IPS-NIHi7 (cell line): ENCODE data around the gene GBX1.

Experiments
- DNase-seq: peaks from one replicate; pipeline ENCODE4 v3.0.0; 2012; ENCODE audit warnings: mixed read lengths; ENCODE audit errors: extremely low spot score

Gene GBX1

DNA sequence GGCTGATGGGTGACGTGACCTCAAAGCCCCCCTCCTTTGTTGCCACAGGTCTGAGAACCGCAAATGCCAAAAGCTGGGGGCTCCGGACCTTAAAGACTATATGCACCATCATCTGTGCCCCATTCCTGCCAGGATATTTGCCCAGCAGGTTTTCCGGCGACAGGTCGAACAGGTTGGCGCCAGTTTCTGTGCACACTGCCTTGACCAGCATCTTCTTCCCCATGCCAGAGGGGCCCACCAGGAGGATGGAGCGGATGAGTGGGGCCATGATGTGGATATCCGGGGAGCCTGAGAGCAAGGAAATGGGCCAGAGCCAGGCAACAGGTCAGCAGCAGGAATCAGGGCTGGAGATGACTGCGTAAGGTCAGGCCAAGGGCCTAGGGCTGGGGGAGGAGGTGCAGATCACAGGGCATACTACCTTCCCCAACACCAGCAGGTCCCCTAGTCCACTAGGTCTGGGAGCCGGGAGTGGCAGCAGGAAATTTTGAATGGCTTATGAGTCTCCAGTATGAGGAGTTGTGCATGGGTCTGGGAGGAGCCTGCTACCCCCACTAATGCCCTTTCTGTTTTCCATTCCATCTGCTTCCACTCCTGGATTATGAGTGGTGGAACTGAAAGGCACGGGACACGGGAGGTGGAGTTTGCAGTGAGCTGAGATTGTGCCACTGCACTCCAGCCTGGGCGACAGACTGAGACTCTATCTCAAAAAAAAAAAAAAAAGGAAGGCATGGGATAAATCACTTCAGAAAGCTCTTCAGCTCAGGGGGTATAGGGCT, 25.9 kb upstream of the GBX1 start:
- no peak for DNase-seq

DNA sequence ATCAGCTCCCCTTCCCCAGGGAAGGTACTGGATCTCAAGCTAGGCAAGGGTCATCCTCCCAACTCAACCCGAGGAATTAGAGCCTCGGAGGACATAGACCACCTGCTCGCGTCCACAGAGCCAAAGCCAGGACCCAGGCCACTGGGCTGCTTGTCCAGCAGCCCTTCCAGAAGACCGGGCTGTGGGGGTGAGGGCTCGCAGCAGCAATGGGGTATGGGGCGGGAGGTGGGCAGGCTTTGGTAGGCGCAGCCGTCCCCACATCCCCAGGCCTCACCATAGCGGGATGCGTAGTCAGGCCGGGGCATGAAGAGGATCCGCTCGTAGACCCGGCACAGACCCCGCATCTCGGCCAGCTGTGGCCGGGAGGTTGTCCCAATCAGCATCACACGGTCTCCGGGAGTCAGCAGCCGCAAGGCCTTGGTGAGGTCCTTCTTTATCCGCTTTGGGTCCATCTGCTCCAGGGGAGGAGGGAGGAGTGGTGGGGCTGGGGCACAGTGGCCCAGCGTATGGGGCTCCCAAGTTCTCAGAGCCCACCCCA, 24.6 kb upstream of the GBX1 start:
- no peak for DNase-seq

DNA sequence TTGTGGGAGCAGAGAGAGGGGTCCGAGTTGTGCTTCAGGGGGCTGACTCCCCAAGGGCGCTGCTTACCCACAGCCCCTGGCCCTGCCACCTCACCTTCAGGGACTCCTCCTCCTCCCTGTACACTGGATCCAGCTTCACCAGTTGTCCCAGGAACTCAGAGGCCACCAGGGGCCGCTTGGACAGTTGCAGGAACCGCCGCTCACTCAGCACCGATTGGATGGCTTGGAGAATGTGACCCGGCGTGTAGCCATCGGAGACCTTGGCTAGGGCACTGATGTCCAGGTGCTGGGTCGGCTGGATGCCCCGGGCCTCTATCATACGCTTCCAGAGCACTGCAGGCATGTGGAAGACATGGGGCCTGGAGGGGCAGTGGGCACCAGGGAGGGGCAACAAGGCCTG, 24.1 kb upstream of the GBX1 start:
- no peak for DNase-seq

DNA sequence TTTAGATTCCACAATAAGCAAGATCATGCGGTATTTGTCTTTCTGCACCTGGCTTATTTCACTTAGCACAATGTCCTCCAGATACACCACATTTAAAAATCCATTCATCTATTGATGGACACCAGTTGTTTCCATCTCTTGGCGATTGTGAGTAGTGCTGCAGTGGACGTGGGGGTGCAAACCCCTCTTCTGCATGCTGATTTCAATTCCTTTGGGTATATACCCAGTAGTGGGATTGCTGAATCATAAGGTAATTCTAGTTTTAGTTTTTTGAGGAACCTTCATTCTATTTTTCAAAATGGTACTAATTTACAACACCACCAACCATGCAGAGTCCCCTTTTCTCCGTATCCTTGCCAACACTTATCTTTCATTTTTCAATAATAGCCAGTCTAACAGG, 21.5 kb upstream of the GBX1 start:
- DNase-seq, result no peak

DNA sequence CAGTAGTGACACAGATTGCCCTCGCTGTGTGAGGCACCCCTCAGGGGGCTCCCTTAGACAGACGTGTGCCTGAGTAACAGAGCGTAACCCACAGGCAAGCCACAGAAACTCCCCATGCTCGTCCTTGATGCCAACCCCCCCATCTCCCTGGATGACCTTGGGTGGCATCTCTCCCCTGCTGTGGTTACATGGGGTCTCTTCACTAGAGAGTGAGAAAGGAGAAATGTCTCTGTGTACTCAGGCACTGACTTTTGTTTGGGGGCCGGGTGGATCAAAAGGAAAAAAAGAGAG, 20.7 kb upstream of the GBX1 start:
- no peak for DNase-seq

DNA sequence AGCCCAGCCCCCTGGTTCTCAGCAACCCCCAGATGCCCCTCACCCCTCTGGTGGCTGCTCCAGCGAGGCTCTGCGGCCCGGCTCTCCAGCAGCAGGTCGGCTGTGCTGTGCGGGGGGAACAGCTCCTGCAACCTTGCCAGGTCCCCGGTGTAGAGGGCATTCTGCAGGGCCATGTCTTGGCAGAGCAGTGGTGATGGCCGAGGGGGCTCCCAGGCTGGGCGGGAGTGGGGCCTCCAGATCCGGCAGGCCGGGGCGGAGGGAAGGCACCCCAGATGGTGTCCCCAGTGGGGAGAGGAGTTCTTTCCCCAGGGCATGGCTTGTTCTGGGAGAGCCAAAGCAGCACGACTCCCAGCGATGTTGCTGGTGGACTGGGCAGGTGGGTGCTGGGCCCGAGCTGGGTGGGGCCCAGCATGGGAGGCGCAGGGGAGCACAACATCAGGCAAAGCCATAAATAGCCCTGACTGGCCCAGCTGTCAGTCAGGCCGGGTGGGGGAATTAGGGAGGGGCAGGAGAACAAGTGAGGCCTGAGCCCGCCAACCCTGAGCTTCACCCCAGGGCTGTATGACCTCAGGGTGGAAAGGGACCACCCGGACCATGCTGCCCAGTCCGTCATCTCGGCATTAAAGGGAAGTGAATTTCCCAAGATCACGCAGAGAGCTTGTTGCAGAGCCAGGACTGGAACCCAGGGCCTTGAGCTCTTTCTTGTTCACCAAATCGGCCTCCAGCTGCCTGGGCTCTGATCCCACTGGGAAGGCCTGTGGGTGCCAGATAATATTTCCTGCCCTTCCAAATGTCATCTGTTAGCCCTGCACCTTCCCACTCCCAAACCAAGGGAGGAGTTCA, 20.1 kb upstream of the GBX1 start:
- DNase-seq, result no peak

DNA sequence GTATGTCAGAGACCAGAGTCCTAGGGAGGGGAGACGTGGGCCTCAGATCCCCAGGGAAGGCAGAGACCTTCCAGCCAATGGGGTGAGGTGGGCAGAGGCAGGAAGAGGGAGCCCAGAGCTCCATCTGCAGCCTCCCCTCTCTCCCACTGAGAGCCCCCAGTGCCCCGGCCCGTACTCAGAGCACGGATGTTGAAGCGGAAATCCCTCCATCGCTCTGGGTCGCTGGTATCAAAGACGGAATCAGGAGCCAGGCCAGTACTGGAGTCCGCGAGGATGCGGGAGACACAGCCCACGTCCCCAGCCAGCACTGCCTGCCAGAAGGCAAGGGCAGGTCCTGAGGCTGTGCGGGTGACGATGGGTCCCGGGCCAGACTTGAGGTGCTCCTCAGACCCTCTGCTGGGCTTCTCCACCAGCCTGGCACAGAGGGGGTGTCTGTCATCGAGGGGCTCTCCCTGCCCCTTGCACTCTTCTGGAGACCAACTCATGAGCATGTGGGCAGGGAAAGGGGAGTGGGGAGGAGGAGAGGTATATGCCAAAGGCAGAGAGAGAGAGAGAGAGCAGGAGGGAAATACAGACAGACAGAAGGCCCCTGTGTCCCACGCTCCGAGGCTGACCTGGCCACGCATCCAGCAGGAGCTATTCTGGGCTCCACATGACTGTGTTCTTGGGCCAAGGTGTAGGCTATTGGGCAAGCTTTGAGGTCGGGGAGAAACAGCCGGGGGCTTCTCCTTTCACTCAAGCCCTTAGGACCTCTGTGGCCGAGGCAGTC, 19.3 kb upstream of the GBX1 start, which contains the start of gene ASB10:
ASB10 (minus strand) TSS at position 611 of the 769 bp plus-strand sequence; CDS start at position 491, 120 bp downstream.
- DNase-seq, result no peak

DNA sequence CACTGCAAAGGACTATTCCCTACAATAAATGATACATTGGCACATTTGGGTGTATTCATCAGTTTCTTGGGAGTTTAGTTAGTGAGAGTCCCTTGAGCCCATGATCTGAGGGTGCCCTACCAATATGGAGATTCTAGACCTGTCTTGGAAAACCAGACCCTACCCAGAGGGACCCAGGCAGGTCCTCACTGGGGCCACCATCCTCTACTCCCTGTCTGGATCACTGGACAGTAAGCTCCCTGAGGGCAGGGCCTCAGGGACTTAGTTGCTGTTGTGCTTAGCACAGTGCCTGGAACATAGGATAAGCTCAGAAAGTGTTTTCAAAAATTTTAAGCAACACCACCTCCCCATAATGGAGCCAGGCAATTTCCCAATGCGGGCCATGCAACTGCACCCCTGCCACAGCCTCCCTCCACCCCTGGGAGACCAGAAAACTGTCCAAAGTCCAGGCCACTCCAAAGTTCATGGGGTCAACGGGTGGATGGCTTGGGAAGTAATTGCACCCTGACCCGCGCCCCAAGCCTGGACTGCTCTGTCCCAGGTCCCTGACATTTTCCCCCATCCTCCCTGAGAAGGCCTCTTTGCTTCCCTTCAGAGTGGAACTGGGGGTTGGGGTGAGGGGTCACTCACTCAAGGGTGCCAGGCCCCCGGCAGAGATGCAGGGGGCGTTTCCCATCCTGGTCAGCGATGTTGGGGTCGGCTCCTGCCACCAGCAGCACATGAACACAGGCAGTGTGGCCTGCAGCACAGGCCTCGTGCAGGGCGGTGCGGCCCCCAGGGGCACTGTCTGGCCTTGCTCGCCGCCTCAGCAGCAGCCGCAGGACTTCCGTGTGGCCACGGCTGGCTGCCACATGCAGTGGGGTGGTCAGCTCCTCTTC, 18.5 kb upstream of the GBX1 start:
- DNase-seq, result no peak

DNA sequence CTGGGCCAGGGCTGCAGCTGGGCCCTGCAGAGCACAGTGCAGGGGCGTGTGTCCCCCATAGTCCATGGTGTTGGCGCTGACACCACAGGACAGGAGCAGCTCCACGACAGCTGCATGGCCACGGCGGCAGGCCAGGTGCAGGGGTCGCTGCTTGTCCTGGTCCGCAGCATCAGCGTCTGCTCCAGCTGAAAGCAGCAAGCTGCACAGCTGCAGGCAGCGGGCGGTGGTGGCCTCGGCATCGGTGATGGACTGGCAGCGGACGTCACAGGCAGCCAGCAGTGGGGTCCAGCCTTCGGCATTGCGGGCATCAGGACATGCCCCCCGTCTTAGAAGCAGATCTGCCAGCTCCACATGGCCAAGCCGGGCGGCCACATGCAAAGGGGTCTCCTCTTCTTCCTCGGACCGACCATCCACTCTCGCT, 13.5 kb upstream of the GBX1 start:
- DNase-seq, result no peak

DNA sequence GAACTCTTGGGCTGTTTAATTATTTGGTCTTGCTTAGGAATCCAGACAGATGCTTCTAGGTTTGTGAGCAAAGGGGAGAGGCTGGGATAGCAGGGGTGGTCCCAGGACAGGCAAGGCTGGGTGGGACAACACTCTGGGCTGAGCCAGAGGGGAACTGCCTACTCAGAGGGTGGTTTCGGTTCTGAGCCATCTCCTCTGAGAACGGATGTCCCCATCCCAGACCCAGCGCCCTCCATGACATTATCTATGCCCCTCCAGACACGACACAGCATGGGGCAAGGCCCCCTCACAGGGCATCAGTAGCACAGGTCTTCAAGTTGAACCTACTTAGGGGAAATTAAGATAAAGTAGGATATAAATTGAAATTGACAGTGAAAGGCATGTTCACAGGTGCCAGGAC, 12.5 kb upstream of the GBX1 start:
- DNase-seq, result no peak

DNA sequence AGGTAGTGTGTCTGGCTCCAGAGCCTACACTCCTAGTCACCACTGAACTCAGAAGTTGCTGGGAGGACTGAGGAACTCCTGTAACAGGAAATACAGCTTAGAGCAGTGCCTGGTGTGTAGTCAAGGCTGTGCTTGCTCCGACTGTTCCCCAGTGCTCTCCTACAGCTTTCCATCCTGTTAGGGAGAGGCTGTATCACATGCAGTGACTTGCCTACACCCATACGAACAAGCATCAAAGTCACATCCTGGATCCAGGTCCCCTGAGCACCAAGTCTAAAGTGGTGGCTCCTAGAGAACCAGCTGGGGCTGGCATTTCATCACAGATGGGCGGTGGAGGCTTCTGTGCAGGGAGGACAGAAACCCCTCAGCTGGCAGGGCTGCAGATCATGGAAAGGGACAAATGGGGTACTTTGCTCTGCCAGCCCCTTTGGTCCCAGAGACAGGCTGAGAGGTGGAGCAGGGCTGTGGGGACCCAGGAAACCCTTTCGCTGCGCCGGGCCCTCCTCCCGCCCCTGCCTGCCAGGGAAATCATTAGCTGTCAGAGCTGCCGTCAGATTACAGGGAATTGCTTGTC, 11.9 kb upstream of the GBX1 start:
- no peak for DNase-seq

DNA sequence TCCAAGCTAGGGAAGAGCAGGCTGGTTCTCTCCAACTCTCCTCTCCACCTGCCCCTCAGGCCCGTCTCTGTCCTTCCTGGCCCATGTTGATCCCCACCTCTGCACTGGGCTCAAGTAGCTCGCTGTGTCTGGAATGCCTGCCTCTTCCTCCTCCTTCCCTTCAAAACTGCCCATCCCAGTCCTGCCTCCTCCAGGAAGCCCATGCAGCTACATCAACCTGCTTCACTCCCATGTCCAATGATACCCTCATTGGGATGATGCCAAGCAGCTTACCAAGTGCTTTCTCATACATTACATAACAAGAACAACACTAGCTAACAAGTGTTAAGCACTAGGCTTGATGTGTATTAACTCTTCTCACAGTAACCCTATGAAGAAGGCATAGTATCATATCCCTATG, 11.3 kb upstream of the GBX1 start:
- DNase-seq, result no peak

DNA sequence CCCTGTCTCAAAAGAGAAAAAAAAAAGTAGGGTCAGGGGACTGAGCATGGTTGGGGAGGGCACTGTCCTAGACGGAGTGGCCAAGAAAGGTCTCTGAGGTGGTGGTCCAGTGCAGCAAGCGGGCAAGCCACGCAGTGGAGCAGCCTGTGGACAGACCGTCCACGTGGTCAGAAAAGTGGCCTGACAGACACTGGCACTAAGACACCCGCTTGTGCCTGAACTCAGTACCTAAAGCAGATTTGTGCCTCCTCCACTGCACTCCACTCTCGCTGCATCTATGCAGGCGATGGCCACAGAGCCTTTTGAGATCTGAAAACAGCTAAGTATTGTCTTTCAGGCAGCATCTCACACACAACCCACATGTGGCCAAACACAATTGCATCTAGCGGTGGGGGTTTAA, 10.7 kb upstream of the GBX1 start:
- no peak for DNase-seq

DNA sequence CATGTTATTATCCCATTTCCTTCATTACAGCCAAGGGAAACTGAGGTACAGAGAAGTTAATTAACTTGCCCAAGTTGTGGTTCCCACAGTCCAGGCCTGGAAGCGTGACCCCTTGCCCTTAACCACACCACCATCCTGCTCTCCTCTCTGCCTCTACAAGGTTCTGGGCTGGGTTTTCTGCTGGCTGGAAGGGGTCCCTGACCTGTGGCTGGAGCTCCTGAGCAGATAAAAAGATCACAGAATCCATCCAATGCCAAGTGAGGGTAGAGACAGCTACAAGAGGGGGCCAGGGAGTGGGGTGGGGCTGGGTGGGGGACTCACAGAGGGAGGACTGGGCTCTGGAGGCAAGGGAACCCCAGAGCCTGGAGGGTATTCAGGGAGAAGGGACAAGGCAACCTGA, 9.8 kb upstream of the GBX1 start:
- DNase-seq, result no peak

DNA sequence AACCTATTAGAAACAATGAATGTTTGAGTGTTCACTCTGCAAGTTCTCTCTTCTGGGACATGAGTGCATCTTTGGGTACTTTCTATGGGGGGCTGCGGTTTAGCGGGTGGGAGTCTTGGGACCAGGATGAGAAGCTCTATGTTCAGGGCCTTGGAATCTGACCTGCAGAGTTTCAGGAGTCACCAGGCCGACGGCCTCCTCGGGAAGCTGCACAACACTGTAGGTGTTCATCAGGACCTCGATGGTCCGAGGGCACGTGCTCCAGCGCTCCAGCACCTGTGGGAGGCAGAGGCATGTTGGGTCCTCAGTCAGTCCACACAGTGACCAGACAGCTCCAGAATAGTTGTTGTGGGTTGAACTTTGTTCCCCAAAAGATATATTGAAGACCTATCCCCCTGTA, 8.9 kb upstream of the GBX1 start:
- DNase-seq, result no peak

DNA sequence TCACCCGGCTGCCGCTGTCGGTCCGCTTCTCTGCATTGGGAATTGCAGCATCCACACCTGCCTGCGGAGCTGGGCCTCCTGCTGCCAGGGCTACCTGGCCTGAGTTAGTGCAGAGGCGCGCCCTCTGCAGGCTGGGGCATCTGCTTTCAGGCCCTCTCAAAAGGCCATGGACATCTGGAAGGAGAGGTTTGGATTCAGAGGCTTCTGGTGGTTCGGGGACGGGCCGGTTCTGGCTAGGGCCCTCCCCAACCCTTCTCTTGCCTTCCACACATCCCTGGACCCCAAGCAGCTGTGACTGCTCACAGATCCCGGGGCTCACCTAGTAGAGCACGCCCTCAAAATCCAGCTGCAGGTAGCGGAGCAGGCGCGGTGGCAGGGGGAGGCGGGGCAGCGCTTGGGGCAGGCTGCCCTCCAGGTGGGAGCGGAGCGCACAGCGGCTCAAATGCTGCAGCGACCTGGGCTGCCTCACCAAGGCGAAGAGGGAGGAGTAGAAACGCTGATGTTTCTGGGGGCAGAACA, 8.4 kb upstream of the GBX1 start:
- peak; percentile 49 for DNase-seq

DNA sequence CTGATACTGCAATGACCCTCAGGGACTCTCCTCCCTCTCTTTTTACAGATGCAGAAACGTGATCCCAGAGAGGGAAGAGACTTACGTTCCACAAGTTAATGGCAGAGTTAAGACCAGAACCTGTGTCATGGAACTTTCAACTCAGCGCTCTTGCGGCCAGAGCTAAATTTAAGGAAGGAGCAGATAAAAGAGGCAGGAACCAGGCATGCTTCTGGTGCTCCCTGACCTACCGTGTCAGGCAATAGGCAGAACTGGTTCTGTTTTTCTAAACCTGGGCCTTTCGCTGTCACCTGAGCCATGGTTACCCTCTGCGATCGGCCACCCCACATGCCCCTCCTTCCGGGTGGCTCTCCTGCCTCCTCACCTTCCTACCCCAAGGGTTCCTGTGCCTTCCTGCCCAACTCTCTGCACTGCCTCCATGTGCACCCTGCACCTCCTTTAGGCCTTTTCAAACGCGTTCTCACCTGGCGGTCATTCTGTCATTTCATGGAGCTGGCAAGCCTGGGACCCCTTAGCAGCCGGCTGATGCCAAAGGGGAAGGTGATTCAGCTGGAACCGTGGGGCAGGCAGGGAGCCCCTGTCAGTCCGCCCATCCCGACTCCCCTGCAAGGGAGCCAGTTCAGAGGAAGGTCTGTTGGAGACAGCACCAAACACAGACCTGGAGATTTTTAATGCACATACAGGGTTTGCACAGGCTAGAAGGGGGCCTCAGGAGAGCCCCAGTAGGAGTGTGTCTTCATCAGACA, 7.7 kb upstream of the GBX1 start:
- no peak for DNase-seq

DNA sequence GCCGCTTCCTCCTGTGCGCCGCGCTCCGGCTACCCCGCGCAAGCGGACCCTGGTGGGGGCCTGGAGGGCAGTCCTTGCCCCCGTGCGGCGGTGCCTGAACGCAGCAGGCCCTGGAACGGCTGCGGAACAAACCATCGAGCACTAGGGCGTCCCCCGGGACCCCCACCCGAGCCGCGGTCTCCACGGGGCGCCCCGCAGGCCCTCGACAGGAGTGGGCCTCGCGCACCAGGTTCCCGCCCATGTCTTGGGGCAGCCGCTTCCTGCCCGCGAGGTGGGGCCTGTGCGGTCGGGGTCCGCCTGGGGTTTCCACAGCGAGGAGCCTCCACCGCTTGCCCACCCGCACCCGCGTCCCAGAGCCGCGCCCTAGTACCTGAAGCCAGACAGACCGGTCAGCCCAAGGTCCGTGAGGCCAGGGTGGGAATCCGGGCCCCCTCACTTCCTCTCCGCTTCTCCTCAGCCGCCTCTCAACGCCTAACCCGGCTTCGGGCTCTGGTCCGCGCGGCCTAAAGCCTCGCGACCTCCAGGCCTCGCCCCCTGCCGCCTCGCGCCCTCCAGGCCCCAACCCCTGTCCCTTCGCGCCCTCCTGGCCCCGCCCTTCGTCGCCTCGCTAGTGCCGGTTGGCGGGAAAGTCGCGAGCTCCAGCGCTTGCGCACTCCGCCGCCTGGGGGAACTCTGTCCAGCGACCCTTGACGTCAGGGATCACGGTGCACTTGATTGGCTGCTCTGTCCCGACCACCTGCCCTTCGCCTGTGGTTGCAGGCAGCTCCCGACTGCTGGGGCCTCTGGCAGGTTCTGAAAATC, 7.0 kb upstream of the GBX1 start:
- peak; percentile 74 for DNase-seq
